GM23338 (cell line): ENCODE data around the gene SLC4A5.

Experiments used
- EZH2 ChIP-seq: fragments of 200-600 bp; sonication (generic); IDR thresholded peaks from one replicate; pipeline ENCODE4 v1.8.0; 2017; ENCODE audit warnings: antibody characterized with exemption, mild to moderate bottlenecking, low read depth; ENCODE audit not compliant: unreplicated experiment
- JUNB ChIP-seq: IDR thresholded peaks from one replicate; pipeline ENCODE4 v1.6.1; 2016; ENCODE audit warnings: antibody characterized with exemption; ENCODE audit not compliant: unreplicated experiment
- POLR2AphosphoS5 ChIP-seq: IDR thresholded peaks from 2 replicates; pipeline ENCODE4 v1.6.1; 2016; ENCODE audit warnings: antibody characterized with exemption, low read depth
- ZNF114 ChIP-seq: fragments of 250-450 bp; sonication (Bioruptor Pico); IDR thresholded peaks from 2 replicates; pipeline ENCODE4 v1.5.0; 2020; ENCODE audit warnings: mild to moderate bottlenecking, moderate library complexity
- ZNF331 ChIP-seq: fragments of 250-450 bp; sonication (Bioruptor Pico); IDR thresholded peaks from 2 replicates; pipeline ENCODE4 v1.5.0; 2020; ENCODE audit warnings: low read depth, mild to moderate bottlenecking, moderate library complexity
- TF ChIP-seq, protein P1 (sequence below), 2 experiments: fragments of 200-600 bp in 1 of 2; sonication (generic) in 1 of 2; conservative IDR thresholded peaks; 2 replicates each; pipeline versions ENCODE4 v1.5.1 to v1.6.1; 2016 to 2017; ENCODE audit warnings: antibody characterized with exemption in 2 of 2, low read depth in 2 of 2, mild to moderate bottlenecking in 2 of 2, moderate library complexity in 1 of 2
- TF ChIP-seq, protein P2 (sequence below): IDR thresholded peaks from one replicate; pipeline ENCODE4 v1.6.1; 2018; ENCODE audit warnings: antibody characterized with exemption; ENCODE audit not compliant: unreplicated experiment

DNA sequence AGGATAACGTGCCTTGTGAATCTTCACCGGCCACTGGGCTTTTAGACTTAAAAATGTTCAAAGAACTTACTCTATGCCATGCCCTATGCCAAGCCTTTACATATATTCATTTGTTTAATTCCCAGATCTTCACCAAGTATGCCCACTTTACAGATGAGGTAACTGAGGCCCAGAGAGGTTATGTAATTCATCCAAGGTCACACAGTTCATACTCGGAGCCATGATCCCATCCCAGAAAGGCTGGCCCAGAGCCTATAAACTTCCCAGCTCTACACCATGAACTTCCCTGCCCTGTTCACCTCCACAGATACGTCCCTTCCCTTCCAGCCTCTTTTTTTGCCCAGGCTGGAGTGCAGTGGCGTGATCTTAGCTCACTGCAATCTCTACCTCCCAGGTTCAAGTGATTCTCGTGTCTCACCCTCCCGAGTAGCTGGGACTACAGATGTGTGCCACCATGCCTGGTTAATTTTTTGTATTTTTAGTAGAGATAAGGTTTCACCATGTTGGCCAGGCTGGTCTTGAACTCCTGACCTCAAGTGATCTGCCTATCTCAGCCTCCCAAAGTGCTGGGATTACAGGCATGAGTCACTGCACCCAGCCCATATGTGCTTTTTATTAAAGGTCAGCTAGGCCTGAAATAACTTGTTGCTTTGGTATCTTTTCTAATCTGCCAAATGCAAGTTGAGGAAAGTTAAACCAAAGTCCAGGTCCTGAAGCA lies 100.7 kb downstream of the SLC4A5 start:
- TF ChIP-seq, protein P1, sequence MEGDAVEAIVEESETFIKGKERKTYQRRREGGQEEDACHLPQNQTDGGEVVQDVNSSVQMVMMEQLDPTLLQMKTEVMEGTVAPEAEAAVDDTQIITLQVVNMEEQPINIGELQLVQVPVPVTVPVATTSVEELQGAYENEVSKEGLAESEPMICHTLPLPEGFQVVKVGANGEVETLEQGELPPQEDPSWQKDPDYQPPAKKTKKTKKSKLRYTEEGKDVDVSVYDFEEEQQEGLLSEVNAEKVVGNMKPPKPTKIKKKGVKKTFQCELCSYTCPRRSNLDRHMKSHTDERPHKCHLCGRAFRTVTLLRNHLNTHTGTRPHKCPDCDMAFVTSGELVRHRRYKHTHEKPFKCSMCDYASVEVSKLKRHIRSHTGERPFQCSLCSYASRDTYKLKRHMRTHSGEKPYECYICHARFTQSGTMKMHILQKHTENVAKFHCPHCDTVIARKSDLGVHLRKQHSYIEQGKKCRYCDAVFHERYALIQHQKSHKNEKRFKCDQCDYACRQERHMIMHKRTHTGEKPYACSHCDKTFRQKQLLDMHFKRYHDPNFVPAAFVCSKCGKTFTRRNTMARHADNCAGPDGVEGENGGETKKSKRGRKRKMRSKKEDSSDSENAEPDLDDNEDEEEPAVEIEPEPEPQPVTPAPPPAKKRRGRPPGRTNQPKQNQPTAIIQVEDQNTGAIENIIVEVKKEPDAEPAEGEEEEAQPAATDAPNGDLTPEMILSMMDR (conservative IDR thresholded peaks at IDR 0.05; ENCODE audit: low read depth in 2 of 2) = no peak
- TF ChIP-seq JUNB (no peak), ZNF331 (CRISPR knock-in tag) (no peak), EZH2 (no peak), POLR2AphosphoS5 (no peak), ZNF114 (CRISPR knock-in tag) (no peak)
- TF ChIP-seq, protein P2, sequence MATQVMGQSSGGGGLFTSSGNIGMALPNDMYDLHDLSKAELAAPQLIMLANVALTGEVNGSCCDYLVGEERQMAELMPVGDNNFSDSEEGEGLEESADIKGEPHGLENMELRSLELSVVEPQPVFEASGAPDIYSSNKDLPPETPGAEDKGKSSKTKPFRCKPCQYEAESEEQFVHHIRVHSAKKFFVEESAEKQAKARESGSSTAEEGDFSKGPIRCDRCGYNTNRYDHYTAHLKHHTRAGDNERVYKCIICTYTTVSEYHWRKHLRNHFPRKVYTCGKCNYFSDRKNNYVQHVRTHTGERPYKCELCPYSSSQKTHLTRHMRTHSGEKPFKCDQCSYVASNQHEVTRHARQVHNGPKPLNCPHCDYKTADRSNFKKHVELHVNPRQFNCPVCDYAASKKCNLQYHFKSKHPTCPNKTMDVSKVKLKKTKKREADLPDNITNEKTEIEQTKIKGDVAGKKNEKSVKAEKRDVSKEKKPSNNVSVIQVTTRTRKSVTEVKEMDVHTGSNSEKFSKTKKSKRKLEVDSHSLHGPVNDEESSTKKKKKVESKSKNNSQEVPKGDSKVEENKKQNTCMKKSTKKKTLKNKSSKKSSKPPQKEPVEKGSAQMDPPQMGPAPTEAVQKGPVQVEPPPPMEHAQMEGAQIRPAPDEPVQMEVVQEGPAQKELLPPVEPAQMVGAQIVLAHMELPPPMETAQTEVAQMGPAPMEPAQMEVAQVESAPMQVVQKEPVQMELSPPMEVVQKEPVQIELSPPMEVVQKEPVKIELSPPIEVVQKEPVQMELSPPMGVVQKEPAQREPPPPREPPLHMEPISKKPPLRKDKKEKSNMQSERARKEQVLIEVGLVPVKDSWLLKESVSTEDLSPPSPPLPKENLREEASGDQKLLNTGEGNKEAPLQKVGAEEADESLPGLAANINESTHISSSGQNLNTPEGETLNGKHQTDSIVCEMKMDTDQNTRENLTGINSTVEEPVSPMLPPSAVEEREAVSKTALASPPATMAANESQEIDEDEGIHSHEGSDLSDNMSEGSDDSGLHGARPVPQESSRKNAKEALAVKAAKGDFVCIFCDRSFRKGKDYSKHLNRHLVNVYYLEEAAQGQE = no peak
